Liver (tissue), 3 donors: ENCODE results near the gene AGFG1.

ENCODE experiments used
- EGR1 ChIP-seq, 2 donors: IDR thresholded peaks; 2 replicates each; pipeline ENCODE4 v1.6.1; 2016 to 2018; ENCODE audit warnings: antibody characterized with exemption in 2 of 2, low read depth in 2 of 2
- REST ChIP-seq: IDR thresholded peaks from 2 replicates; pipeline ENCODE4 v1.6.1; 2016; ENCODE audit warnings: antibody characterized with exemption, mild to moderate bottlenecking
- SP1 ChIP-seq: IDR thresholded peaks from 2 replicates; pipeline ENCODE4 v1.6.1; 2018; ENCODE audit warnings: antibody characterized with exemption, mild to moderate bottlenecking
- YY1 ChIP-seq: IDR thresholded peaks from 2 replicates; pipeline ENCODE4 v1.6.1; 2016; ENCODE audit warnings: antibody characterized with exemption, mild to moderate bottlenecking
- TF ChIP-seq, protein P1 (sequence below): fragments of 150-350 bp; IDR thresholded peaks from 2 replicates; pipeline ENCODE4 v1.5.1; 2017; ENCODE audit warnings: improper control_type of control experiment, low read depth, low read length; ENCODE audit not compliant: missing input control
- TF ChIP-seq, protein P2 (sequence below): IDR thresholded peaks from 2 replicates; pipeline ENCODE4 v1.6.1; 2016; ENCODE audit warnings: antibody characterized with exemption
- donor health status: healthy.
- donor health status: healthy.

DNA sequence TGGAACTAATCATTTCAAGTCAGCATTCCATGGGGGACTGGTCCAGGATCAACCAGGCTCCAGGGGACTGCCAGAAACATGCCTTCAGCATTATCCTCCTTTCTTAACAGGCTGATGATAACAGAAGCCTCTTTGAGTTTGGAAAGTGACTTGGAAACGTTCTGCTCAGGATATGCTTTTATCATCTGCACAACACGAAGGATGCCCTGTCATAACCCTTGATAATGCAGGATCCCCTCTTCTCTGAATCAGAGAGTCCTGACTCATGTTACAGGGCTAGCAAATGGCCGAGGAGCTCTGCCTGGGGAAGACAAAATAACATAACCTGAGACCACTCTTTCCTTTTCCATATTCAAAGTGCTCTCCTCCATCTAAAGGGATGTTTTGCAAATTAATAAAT lies 136.0 kb downstream of the AGFG1 start:
- TF ChIP-seq, protein P1, sequence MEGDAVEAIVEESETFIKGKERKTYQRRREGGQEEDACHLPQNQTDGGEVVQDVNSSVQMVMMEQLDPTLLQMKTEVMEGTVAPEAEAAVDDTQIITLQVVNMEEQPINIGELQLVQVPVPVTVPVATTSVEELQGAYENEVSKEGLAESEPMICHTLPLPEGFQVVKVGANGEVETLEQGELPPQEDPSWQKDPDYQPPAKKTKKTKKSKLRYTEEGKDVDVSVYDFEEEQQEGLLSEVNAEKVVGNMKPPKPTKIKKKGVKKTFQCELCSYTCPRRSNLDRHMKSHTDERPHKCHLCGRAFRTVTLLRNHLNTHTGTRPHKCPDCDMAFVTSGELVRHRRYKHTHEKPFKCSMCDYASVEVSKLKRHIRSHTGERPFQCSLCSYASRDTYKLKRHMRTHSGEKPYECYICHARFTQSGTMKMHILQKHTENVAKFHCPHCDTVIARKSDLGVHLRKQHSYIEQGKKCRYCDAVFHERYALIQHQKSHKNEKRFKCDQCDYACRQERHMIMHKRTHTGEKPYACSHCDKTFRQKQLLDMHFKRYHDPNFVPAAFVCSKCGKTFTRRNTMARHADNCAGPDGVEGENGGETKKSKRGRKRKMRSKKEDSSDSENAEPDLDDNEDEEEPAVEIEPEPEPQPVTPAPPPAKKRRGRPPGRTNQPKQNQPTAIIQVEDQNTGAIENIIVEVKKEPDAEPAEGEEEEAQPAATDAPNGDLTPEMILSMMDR = no peak
- TF ChIP-seq YY1 (no peak), EGR1 (IDR thresholded peaks at IDR 0.05; ENCODE audit: low read depth in 2 of 2) (no peak), SP1 (no peak), REST (no peak)
- TF ChIP-seq, protein P2, sequence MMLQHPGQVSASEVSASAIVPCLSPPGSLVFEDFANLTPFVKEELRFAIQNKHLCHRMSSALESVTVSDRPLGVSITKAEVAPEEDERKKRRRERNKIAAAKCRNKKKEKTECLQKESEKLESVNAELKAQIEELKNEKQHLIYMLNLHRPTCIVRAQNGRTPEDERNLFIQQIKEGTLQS = no peak
